DOHH2 (cell line): Measurements from ENCODE around the gene KDM6B.

Source experiments
- H3F3A ChIP-seq: fragments of 200-600 bp; sonication (generic), shearing (Covaris generic); 2 replicates; pipeline ENCODE4 v1.6.0; 2016; ENCODE audit warnings: antibody characterized with exemption, mild to moderate bottlenecking; ENCODE audit not compliant: control insufficient read depth, insufficient read depth
- H3K27ac ChIP-seq: fragments of 200-600 bp; sonication (generic); 2 replicates; pipeline ENCODE4 v1.5.1; 2014; ENCODE audit warnings: low read depth, mild to moderate bottlenecking, low read length, moderate library complexity
- H3K27me3 ChIP-seq: fragments of 200-600 bp; sonication (generic); 2 replicates; pipeline ENCODE4 v1.6.1; 2014; ENCODE audit warnings: mild to moderate bottlenecking, low read length, mixed read lengths; ENCODE audit not compliant: control insufficient read depth
- H3K36me3 ChIP-seq: fragments of 200-600 bp; sonication (generic); 2 replicates; pipeline ENCODE4 v1.6.1; 2014; ENCODE audit warnings: mild to moderate bottlenecking, low read length, moderate library complexity, mixed read lengths; ENCODE audit not compliant: control insufficient read depth
- H3K4me1 ChIP-seq: fragments of 200-600 bp; sonication (generic); 2 replicates; pipeline ENCODE4 v1.6.1; 2014; ENCODE audit warnings: mild to moderate bottlenecking, low read length, mixed read lengths; ENCODE audit not compliant: control insufficient read depth
- H3K4me2 ChIP-seq: fragments of 200-600 bp; sonication (generic); 2 replicates; pipeline ENCODE4 v1.6.0; 2014; ENCODE audit warnings: mild to moderate bottlenecking, low read length, moderate library complexity
- H3K4me3 ChIP-seq: fragments of 200-600 bp; sonication (generic); 2 replicates; pipeline ENCODE4 v1.5.1; 2014; ENCODE audit warnings: mild to moderate bottlenecking, low read length, mixed read lengths
- H3K79me2 ChIP-seq: fragments of 200-600 bp; sonication (generic); 2 replicates; pipeline ENCODE4 v1.6.1; 2014; ENCODE audit warnings: mild to moderate bottlenecking, low read length, mixed read lengths; ENCODE audit not compliant: control insufficient read depth
- H3K9me2 ChIP-seq: fragments of 200-600 bp; sonication (generic); replicated peaks from 2 replicates; pipeline ENCODE4 v1.6.1; 2014; ENCODE audit warnings: mild to moderate bottlenecking, low read length, mixed read lengths; ENCODE audit not compliant: control insufficient read depth
- H3K9me3 ChIP-seq: fragments of 200-600 bp; sonication (generic); 2 replicates; pipeline ENCODE4 v1.6.1; 2014; ENCODE audit warnings: antibody characterized with exemption, low read length, mixed read lengths; ENCODE audit not compliant: control insufficient read depth, insufficient read depth
- H4K20me1 ChIP-seq: fragments of 200-600 bp; sonication (generic); 2 replicates; pipeline ENCODE4 v1.6.0; 2014; ENCODE audit warnings: low read depth, mild to moderate bottlenecking, antibody characterized with exemption, low read length, moderate library complexity; ENCODE audit not compliant: control insufficient read depth, insufficient read depth
- EZH2phosphoT487 ChIP-seq: fragments of 200-600 bp; sonication (generic); IDR thresholded peaks from 2 replicates; pipeline ENCODE4 v1.6.1; 2017; ENCODE audit warnings: borderline replicate concordance, mild to moderate bottlenecking, antibody characterized with exemption, low read length, moderate library complexity, mixed read lengths
- TF ChIP-seq, protein P1 (sequence below): fragments of 200-600 bp; sonication (generic); IDR thresholded peaks from one replicate; pipeline ENCODE4 v1.5.1; 2014; ENCODE audit warnings: antibody characterized with exemption, mild to moderate bottlenecking, low read depth, low read length; ENCODE audit not compliant: poor library complexity, severe bottlenecking

Gene KDM6B

DNA sequence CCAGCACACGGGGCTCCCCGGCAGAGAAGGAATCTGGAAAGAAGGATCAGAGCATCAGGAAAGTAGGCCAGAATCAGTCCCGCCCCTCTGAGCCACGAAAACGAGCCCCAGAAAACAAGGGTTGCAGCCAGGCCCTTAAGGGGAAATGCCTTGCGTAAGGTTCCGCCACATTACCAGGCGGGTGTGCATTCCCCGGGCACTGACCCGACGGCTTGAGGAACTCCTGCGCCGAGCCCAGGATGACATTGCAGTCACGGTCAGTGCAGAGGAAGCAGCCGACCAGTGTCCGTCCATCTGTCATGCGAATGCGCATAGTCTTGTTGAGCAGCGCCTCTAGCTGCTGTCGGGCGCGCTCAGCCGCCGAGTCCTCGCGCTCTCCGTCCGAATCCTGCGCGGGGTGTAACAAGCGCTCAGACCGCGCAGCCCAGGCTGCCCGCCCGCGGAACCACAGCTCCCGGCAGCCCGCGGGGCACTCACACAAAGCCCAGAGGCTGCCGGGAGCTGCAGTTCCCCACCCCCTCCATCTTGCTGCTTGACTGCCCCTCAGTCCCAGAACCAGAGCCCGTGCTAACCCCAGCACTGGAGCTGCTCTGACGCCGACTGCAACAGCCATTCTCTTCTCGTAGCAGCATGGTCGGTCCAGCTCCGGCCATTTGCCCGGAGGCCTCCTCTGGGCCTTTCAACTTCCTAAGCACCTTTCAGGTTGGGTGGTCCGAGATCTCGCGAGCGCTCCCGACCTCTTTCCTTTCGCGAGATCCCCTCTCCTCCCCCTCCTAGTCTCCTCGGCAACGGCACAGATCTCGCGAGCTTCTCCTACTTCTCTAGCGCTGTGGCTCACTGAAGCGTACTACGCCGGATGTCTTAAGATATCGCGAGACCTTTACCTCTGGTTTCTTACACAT lies 23.0 kb downstream of the KDM6B start, which contains the start of gene NAA38:
Gene NAA38, minus strand, starts transcription at position 749 of the 902 bp plus-strand sequence. Its CDS starts 96 bp downstream, at position 653.
- Histone ChIP-seq H3K4me2 (peak within 1 kb of the TSS; percentile 99), H3K4me3 (peak within 1 kb of the TSS; percentile 99), H3K79me2 (peaks cover 64% of the 10 kb centered on the region), H3K27me3 (no peaks in the 10 kb centered on the region), H3K4me1 (peaks cover 34% of the 10 kb centered on the region), H3K9me3 (no peaks in the 10 kb centered on the region), H4K20me1 (peaks cover 7% of the 10 kb centered on the region; the same call in 1 of the 2 replicates), H3K9me2 (no peaks in the 10 kb centered on the region), H3F3A (peaks cover 20% of the 10 kb centered on the region), H3K27ac (peak within 1 kb of the TSS; percentile 83), H3K36me3 (peaks cover 74% of the 10 kb centered on the region)
- TF ChIP-seq EZH2phosphoT487: no peak
- TF ChIP-seq, protein P1, sequence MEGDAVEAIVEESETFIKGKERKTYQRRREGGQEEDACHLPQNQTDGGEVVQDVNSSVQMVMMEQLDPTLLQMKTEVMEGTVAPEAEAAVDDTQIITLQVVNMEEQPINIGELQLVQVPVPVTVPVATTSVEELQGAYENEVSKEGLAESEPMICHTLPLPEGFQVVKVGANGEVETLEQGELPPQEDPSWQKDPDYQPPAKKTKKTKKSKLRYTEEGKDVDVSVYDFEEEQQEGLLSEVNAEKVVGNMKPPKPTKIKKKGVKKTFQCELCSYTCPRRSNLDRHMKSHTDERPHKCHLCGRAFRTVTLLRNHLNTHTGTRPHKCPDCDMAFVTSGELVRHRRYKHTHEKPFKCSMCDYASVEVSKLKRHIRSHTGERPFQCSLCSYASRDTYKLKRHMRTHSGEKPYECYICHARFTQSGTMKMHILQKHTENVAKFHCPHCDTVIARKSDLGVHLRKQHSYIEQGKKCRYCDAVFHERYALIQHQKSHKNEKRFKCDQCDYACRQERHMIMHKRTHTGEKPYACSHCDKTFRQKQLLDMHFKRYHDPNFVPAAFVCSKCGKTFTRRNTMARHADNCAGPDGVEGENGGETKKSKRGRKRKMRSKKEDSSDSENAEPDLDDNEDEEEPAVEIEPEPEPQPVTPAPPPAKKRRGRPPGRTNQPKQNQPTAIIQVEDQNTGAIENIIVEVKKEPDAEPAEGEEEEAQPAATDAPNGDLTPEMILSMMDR: peak; percentile 49

DNA sequence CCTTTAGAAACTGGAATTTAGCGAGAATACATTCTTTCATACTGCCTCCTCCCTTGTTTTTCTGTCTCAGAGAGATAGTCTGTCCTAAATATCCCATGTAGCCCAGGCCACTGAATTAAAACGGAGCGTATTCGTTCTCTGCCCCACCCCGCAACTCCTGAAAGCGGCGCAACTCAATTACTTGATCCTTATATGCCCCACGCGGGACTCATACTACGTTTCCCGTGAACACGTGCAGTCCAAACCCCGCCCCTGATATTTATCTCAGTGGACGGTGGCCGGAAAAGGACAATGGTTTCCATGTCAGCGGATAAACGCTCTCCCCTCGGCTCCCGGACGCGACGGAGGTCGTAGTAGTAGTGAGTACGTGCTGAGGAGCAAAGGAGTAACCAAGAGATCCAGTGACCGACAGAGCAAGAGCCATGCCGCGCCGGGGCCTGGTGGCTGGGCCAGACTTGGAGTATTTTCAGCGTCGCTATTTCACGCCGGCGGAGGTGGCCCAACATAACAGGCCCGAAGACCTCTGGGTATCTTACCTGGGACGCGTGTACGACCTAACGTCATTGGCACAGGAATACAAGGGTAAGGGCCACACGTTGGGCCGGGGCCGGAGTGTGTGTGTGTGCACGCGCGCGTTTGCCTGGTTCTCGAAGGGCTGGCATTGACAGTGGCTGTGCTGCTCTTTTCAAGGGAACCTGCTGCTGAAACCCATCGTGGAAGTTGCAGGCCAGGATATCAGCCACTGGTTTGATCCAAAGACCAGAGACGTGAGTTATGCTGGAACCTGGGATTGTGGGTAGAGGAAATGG lies 23.9 kb downstream of the KDM6B start, which contains the start of gene CYB5D1:
Gene CYB5D1, plus strand, starts transcription at position 291 of the 809 bp plus-strand sequence. Its CDS starts 132 bp downstream, at position 423.
- H3K27me3 ChIP-seq: no peaks in the 10 kb centered on the region
- H3K27ac ChIP-seq: peak within 1 kb of the TSS; percentile 83
- peak within 1 kb of the TSS; percentile 99 for H3K4me3 ChIP-seq
- H3K4me1 ChIP-seq: peaks cover 35% of the 10 kb centered on the region
- peak within 1 kb of the TSS; percentile 99 for H3K4me2 ChIP-seq
- H3K9me2 ChIP-seq: no peaks in the 10 kb centered on the region
- H3K36me3 ChIP-seq: peaks cover 70% of the 10 kb centered on the region
- H3F3A ChIP-seq: peaks cover 20% of the 10 kb centered on the region
- peaks cover 59% of the 10 kb centered on the region for H3K79me2 ChIP-seq
- peaks cover 2% of the 10 kb centered on the region; the same call in 1 of the 2 replicates for H4K20me1 ChIP-seq
- no peaks in the 10 kb centered on the region for H3K9me3 ChIP-seq
- TF ChIP-seq, protein P1: no peak
- TF ChIP-seq EZH2phosphoT487: no peak

DNA sequence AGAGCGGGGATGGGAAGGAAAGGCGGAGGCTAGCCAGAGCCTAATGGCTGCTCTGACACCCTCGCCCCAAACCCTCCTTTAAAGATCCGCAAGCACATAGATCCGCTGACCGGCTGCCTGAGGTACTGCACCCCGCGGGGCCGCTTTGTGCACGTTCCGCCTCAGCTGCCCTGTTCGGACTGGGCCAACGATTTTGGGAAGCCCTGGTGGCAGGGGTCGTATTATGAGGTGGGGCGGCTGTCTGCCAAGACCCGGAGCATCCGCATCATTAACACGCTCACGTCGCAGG lies 24.4 kb downstream of the KDM6B start:
- Histone ChIP-seq H3K4me3 (peak overlapping the region; percentile 99), H3K79me2 (peaks cover 61% of the 10 kb centered on the region), H3K9me3 (no peaks in the 10 kb centered on the region), H3K9me2 (no peaks in the 10 kb centered on the region), H3F3A (peaks cover 20% of the 10 kb centered on the region), H4K20me1 (peaks cover 2% of the 10 kb centered on the region; the same call in 1 of the 2 replicates), H3K4me2 (peak overlapping the region; percentile 99), H3K4me1 (peaks cover 40% of the 10 kb centered on the region), H3K27me3 (no peaks in the 10 kb centered on the region), H3K36me3 (peaks cover 72% of the 10 kb centered on the region), H3K27ac (peak overlapping the region; percentile 83)
- TF ChIP-seq, protein P1: peak; percentile 47
- TF ChIP-seq EZH2phosphoT487: no peak
